Measurements from ENCODE around the gene MGMT. TPM values are rescaled to one million over a fixed set of nuclear protein-coding genes. Genes with fewer than 3 reads are reported as not detected.

Gene MGMT
- total and polyA plus RNA-seq, 2 of the 4 experiments (the other 2 are of a cell fraction), result 11.5 to 17.8 TPM

DNA sequence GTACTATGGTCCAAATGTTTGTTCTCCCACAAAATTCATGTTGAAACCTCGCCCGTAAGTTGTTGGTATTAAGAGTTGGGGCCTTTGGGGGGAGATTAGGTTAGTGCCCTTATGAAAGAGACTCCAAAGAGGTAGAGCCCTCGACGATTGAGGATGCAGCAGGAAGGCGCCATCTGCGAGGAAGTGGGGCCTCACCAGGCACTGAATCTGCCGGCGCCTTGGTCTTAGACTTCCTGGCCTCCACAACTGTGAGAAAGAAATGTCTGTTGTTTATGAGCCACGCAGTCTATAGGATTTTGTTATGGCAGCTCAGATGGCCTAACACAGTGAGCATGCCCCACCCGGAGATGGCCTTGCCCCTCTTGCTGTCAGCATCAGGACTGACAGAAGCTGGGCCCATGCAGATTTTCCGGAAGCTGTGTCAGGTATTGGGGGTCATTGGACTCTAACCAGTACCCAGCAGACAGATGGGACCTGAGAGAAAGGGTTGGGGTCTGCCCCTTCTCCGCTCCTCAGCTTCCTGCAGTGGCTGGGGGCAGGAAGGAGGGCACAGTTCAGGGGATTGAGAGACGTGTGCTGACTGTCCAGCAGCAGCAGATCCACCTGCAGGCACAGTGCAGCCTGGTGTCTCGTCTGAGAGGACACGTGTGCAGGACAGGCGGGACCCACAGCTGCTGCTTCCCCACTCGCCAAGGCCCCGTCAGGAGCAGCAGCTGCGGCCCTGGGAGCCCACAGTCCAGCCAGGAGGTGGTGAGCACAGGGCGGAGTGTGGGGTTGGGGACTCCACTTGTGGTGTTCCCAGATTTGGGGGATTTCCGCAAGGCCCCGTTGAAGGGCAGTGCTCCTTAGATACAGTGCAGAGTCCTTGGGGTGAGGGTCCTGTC lies 47.8 kb downstream of the MGMT start:
- H2BK5ac ChIP-seq (ENCODE audit: low read depth, low read length, poor library complexity, severe bottlenecking), result no peak overlapping the region
- WGBS, 2 experiments (ENCODE audit: extremely low coverage in 2 of 2, insufficient read length in 1 of 2), result 100% methylated on average over 2 of the region's 22 CpGs; no CpG with 5 or more reads in 1 of the 2 experiments
- no peak overlapping the region for H2BK120ac ChIP-seq (ENCODE audit: low read depth, low read length)
- H3K9me3 ChIP-seq (ENCODE audit: control insufficient read depth, insufficient read depth, low read length), result peaks cover 2% of the 10 kb centered on the region; the same call in 1 of the 2 replicates
- peaks cover 0 to 9% of the 10 kb centered on the region in 2 experiments; a peak in 1 of 4 replicates for H3K79me1 ChIP-seq (ENCODE audit: low read depth in 1 of 2, low read length in 2 of 2)
- no peak overlapping the region for H3K27ac ChIP-seq (ENCODE audit: insufficient read depth, low read length)
- dilution Hi-C loops (cut with HindIII; ENCODE audit: low sequenced_read_pairs, unreplicated experiment), result no loop called here
- H3K9ac ChIP-seq (ENCODE audit: low read depth, low read length), result no peak overlapping the region
- H4K91ac ChIP-seq (ENCODE audit: insufficient read depth, low read depth, low read length), result no peak overlapping the region
- POLR2A ChIA-PET (ENCODE audit: unreplicated experiment), result no interaction called here
- H3K4me1 ChIP-seq (ENCODE audit: control insufficient read depth, insufficient read depth, low read length), result no peaks in the 10 kb centered on the region
- H2BK15ac ChIP-seq (ENCODE audit: low read depth, low read length), result no peak overlapping the region
- H4K5ac ChIP-seq (ENCODE audit: low read depth, low read length), result no peak overlapping the region
- no peak overlapping the region for H3K23ac ChIP-seq (ENCODE audit: low read depth, low read length)
- H3K4ac ChIP-seq (ENCODE audit: low read depth, low read length), result no peak overlapping the region
- no peak overlapping the region for H3K4me3 ChIP-seq (ENCODE audit: insufficient read depth, low read depth, low read length)
- no peak overlapping the region for H2BK20ac ChIP-seq (ENCODE audit: low read depth, low read length)
- BruUV-seq (replicated peaks), result no TSS peak
- H2AK5ac ChIP-seq (ENCODE audit: low read depth, low read length), result no peak overlapping the region
- H4K20me1 ChIP-seq (ENCODE audit: insufficient read depth, low read length), result no peaks in the 10 kb centered on the region
- H3K27me3 ChIP-seq (ENCODE audit: control insufficient read depth, insufficient read depth, low read length), result no peaks in the 10 kb centered on the region
- CTCF ChIA-PET, result no interaction called here
- intact Hi-C loops (cut with micrococcal nuclease), result no loop called here
- no peak overlapping the region for H3K18ac ChIP-seq (ENCODE audit: low read depth, low read length)
- H2AK9ac ChIP-seq (replicated peaks; ENCODE audit: low read depth, low read length, poor library complexity), result no peak overlapping the region
- no peak for DNase-seq
- no peak overlapping the region for H3K4me2 ChIP-seq (ENCODE audit: low read depth, low read length)
- H3K14ac ChIP-seq (replicated peaks; ENCODE audit: low read depth, low read length), result no peak overlapping the region
- no peaks in the 10 kb centered on the region for H3K9me1 ChIP-seq (ENCODE audit: insufficient read depth, low read length)
- H4K8ac ChIP-seq (ENCODE audit: low read depth in 2 of 2, low read length in 2 of 2), result no peak overlapping the region
- no peak for ATAC-seq (ENCODE audit: low read depth)
- H3K56ac ChIP-seq (ENCODE audit: extremely low read depth, insufficient read depth, low read length), result no peak overlapping the region
- in situ Hi-C loops (cut with MboI; ENCODE audit: low sequenced_read_pairs), result no loop called here
- no peak overlapping the region for H2AFZ ChIP-seq (replicated peaks; ENCODE audit: low read length, poor library complexity)
- no peak for TF ChIP-seq MAZ (IDR thresholded peaks at IDR 0.05; ENCODE audit: borderline replicate concordance, low read depth, low read length)
- no peak for TF ChIP-seq MAFK (IDR thresholded peaks at IDR 0.05; ENCODE audit: low read depth, low read length)
- TF ChIP-seq POLR2A (IDR thresholded peaks at IDR 0.05; ENCODE audit: low read depth, low read length), result no peak
- no peak for TF ChIP-seq NFE2L2 (IDR thresholded peaks at IDR 0.05; ENCODE audit: low read depth, low read length)
- TF ChIP-seq, protein P1, sequence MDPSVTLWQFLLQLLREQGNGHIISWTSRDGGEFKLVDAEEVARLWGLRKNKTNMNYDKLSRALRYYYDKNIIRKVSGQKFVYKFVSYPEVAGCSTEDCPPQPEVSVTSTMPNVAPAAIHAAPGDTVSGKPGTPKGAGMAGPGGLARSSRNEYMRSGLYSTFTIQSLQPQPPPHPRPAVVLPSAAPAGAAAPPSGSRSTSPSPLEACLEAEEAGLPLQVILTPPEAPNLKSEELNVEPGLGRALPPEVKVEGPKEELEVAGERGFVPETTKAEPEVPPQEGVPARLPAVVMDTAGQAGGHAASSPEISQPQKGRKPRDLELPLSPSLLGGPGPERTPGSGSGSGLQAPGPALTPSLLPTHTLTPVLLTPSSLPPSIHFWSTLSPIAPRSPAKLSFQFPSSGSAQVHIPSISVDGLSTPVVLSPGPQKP (IDR thresholded peaks at IDR 0.05; ENCODE audit: borderline replicate concordance, low read depth, low read length), result no peak
- no peak for TF ChIP-seq CHD1 (IDR thresholded peaks at IDR 0.05; ENCODE audit: low read depth, low read length)
- no peak for TF ChIP-seq RAD21 (IDR thresholded peaks at IDR 0.05; ENCODE audit: low read length)
- no peaks in the 10 kb centered on the region for H3K36me3 ChIP-seq (ENCODE audit: control insufficient read depth, insufficient read depth, low read length)

Data from IMR-90 (cell line).